GM12878 (cell line): ENCODE results near the gene ITGB2. TPM values are rescaled to one million over a fixed set of nuclear protein-coding genes. Genes with fewer than 3 reads are reported as not detected.

ENCODE experiments used
- ATAC-seq: fragments of 200-7000 bp; cut with Tn5 transposase; 3 replicates; pipeline ENCODE4 v1.9.1; 2020; ENCODE audit warnings: mild to moderate bottlenecking, moderate library complexity
- BruUV-seq: library from RNA; stranded (reverse); fragments of 400-500 nt; replicated peaks from 2 replicates; lab custom pipeline; 2021; lab: Mats Ljungman, UMichigan
- CTCF ChIA-PET: fragments of 300-600 bp; sonication (Branson Sonifier 250); formaldehyde crosslinking; extraction: SDS; loops from one replicate; lab custom pipeline; 2021; ENCODE audit warnings: inconsistent platforms; lab: Yijun Ruan, JAX
- POLR2A ChIA-PET: fragments of 350-600 bp; formaldehyde crosslinking; extraction: SDS; loops from one replicate; lab custom pipeline; 2021; ENCODE audit warnings: inconsistent platforms; lab: Charles Lee
- RAD21 ChIA-PET: fragments of 300-600 bp; sonication (Branson Sonifier 250); formaldehyde crosslinking; loops from one replicate; lab custom pipeline; 2023; ENCODE audit warnings: antibody characterized with exemption; ENCODE audit not compliant: unreplicated experiment; lab: Charles Lee
- SMC1A ChIA-PET: fragments of 300-600 bp; sonication (Branson Sonifier 250); formaldehyde crosslinking; loops from one replicate; lab custom pipeline; 2023; ENCODE audit not compliant: unreplicated experiment, uncharacterized antibody; lab: Charles Lee
- DNase-seq: peaks from one replicate; pipeline ENCODE4 v3.0.0-alpha.2; 2011; ENCODE audit warnings: low read depth, low spot score
- FAIRE-seq: peaks from 3 replicates; lab custom pipeline; 2011; peaks lifted over from hg19 to GRCh38; lab: Jason Lieb, UNC
- H2AFZ ChIP-seq: 2 replicates; pipeline ENCODE4 v1.6.0; 2011; ENCODE audit warnings: low read depth, low read length, control low read depth; ENCODE audit not compliant: control insufficient read depth
- H3K27ac ChIP-seq: 2 replicates; pipeline ENCODE4 v1.5.1; 2011; ENCODE audit warnings: control low read depth; ENCODE audit not compliant: control insufficient read depth, insufficient read depth
- H3K27me3 ChIP-seq, 2 experiments: replicated peaks in 1 of 2; 2 replicates each; pipeline versions ENCODE4 v1.6.0 to v1.6.1; 2011; ENCODE audit warnings: low read length in 1 of 2; ENCODE audit not compliant: control insufficient read depth in 2 of 2, insufficient read depth in 2 of 2
- H3K36me3 ChIP-seq, 2 experiments: 2 replicates each; pipeline ENCODE4 v1.5.1; 2011; ENCODE audit warnings: low read length in 1 of 2; ENCODE audit not compliant: control insufficient read depth in 2 of 2, insufficient read depth in 2 of 2
- H3K4me1 ChIP-seq: 2 replicates; pipeline ENCODE4 v1.6.1; 2011; ENCODE audit warnings: mild to moderate bottlenecking, low read length, moderate library complexity, mixed read lengths; ENCODE audit not compliant: control insufficient read depth, insufficient read depth
- H3K4me2 ChIP-seq: 2 replicates; pipeline ENCODE4 v1.6.0; 2011; ENCODE audit warnings: control low read depth; ENCODE audit not compliant: control insufficient read depth, insufficient read depth
- H3K4me3 ChIP-seq: fragments of 200-600 bp; sonication (generic); 2 replicates; pipeline ENCODE4 v1.5.1; 2016
- H3K79me2 ChIP-seq: 2 replicates; pipeline ENCODE4 v1.6.0; 2011; ENCODE audit warnings: low read length; ENCODE audit not compliant: control insufficient read depth, insufficient read depth
- H3K9ac ChIP-seq: 2 replicates; pipeline ENCODE4 v1.8.0; 2011; ENCODE audit warnings: low read length, control low read depth, mixed read lengths; ENCODE audit not compliant: control insufficient read depth, insufficient read depth
- H3K9me3 ChIP-seq: replicated peaks from 3 replicates; pipeline ENCODE4 v1.5.1; 2011; ENCODE audit warnings: mild to moderate bottlenecking, low read length; ENCODE audit not compliant: control insufficient read depth, insufficient read depth
- H4K20me1 ChIP-seq: 2 replicates; pipeline ENCODE4 v1.6.0; 2011; ENCODE audit not compliant: control insufficient read depth, insufficient read depth
- CTCF ChIP-seq, 3 experiments: IDR thresholded peaks in 2 of 3; conservative IDR thresholded peaks in 1 of 3; 2 replicates each; pipeline ENCODE4 v1.5.1; 2011; ENCODE audit warnings: low read depth in 3 of 3, low read length in 3 of 3, mild to moderate bottlenecking in 3 of 3, control low read depth in 2 of 3, moderate library complexity in 2 of 3, inconsistent platforms in 1 of 3, mixed read lengths in 1 of 3; ENCODE audit not compliant: control insufficient read depth in 2 of 3, insufficient read depth in 1 of 3; ENCODE audit errors: extremely low read depth in 1 of 3
- SIN3A ChIP-seq: IDR thresholded peaks from 2 replicates; pipeline ENCODE4 v1.6.1; 2012; ENCODE audit warnings: low read depth, low read length, improper control_type of control experiment
- WRNIP1 ChIP-seq: IDR thresholded peaks from 2 replicates; pipeline ENCODE4 v1.6.1; 2011; ENCODE audit warnings: low read depth, low read length, improper control_type of control experiment, borderline replicate concordance
- ZBED1 ChIP-seq: IDR thresholded peaks from 2 replicates; pipeline ENCODE4 v1.6.1; 2016; ENCODE audit warnings: borderline replicate concordance
- ZBTB11 ChIP-seq: fragments of 450-650 bp; formaldehyde crosslinking; IDR thresholded peaks from 2 replicates; pipeline ENCODE4 v1.5.0; 2022; ENCODE audit warnings: mild to moderate bottlenecking, missing genetic modification characterization
- ZNF274 ChIP-seq: IDR thresholded peaks from one replicate; pipeline ENCODE4 v1.8.0; 2011; ENCODE audit not compliant: insufficient read length, insufficient read depth
- ZNF592 ChIP-seq: fragments of 450-650 bp; IDR thresholded peaks from 2 replicates; pipeline ENCODE4 v1.6.1; 2017; ENCODE audit warnings: mild to moderate bottlenecking, moderate library complexity
- WGBS: methylation state at CpG from one replicate; pipeline ENCODE4 v1.1.6; 2016; ENCODE audit warnings: low lambda C conversion rate; ENCODE audit not compliant: insufficient replicate concordance, insufficient coverage; ENCODE audit errors: missing lambda C conversion rate; 5-methylcytosine and 5-hydroxymethylcytosine counted together
- in situ Hi-C: fragments of 300-500 bp; cut with MboI; formaldehyde crosslinking; loops from 9 replicates; pipeline ENCODE4 v1.14.3; 2018; ENCODE audit warnings: mixed read lengths
- intact Hi-C: fragments of 100-400 bp; cut with micrococcal nuclease; formaldehyde crosslinking; loops from one replicate; pipeline ENCODE4 v1.14.2; 2022; ENCODE audit not compliant: unreplicated experiment
- polyA plus RNA-seq, 11 experiments: library from polyadenylated mRNA; depleted of rRNA in 4 of 11; unstranded in 6 of 11; stranded (reverse) in 5 of 11; fragments of >200 nt; fragmentation: Nextera tagmentation in 4 of 11; fragmentation: Illumina TruSeq in 1 of 11; extraction: Ambion mirVana in 4 of 11; extraction: Trizol in 1 of 11; gene quantifications; 1 replicate in 1 of 11; 2 replicates in 10 of 11; pipeline versions ENCODE4 v1.2.1 to v1.2.3, GENCODE V29; 2011 to 2016; ENCODE audit warnings: inconsistent platforms in 2 of 11, missing spikeins in 2 of 11, low read depth in 1 of 11
- total RNA-seq, 4 experiments: library from RNA; depleted of rRNA in 3 of 4; stranded (reverse); fragments of >200 nt in 3 of 4; fragmentation: Illumina TruSeq in 1 of 4; extraction: Trizol in 1 of 4; gene quantifications; 2 replicates each; pipeline versions ENCODE4 v1.2.1 to v1.2.3, GENCODE V29; 2013 to 2021

The ITGB2 gene
- total and polyA plus RNA-seq, 10 of the 15 experiments (the other 5 are each of a cell fraction or from before 2014, with no cell fraction given), result 8.0 to 172 (median 58.9) TPM

- TF ChIP-seq CTCF (IDR thresholded peaks at IDR 0.05 in 2 of 3, conservative IDR thresholded peaks at IDR 0.05 in 1 of 3; ENCODE audit: control insufficient read depth in 2 of 3, extremely low read depth in 1 of 3, insufficient read depth in 1 of 3, low read depth in 3 of 3, low read length in 3 of 3), result no peak
- TF ChIP-seq, all 136 proteins: peak for 0
These were observed 46.7 kb upstream of the ITGB2 start (continued) for GRCh38 chr21:44967082-44968047.

- FAIRE-seq (no peak), ATAC-seq (no peak)
- no peak overlapping the region for H3K4me2 ChIP-seq
- TF ChIP-seq SIN3A (no peak), ZBED1 (no peak), ZNF592 (no peak), ZBTB11 (CRISPR knock-in tag) (no peak), ZNF274 (no peak), WRNIP1 (no peak)
These were observed 45.7 kb upstream of the ITGB2 start for GRCh38 chr21:44966135-44967081.

More at GRCh38 chr21:44966135-44967081, 45.7 kb upstream of the ITGB2 start:
- Histone ChIP-seq H3K79me2 (no peaks in the 10 kb centered on the region), H3K36me3 (peaks cover 19 to 29% of the 10 kb centered on the region in 2 experiments; a peak in 3 of 4 replicates), H3K27ac (no peak overlapping the region), H3K9me3 (no peaks in the 10 kb centered on the region; the same call in 2 of the 3 replicates), H3K9ac (no peak overlapping the region), H2AFZ (no peak overlapping the region), H3K4me1 (peaks cover 6% of the 10 kb centered on the region), H4K20me1 (no peaks in the 10 kb centered on the region), H3K4me3 (no peak overlapping the region), H3K27me3 (no peaks in the 10 kb centered on the region)
- in situ Hi-C loops (no loop called here), intact Hi-C loops (no loop called here)
- SMC1A ChIA-PET, result interaction anchor here (1.5 kb wide), 1 partner anchor 164 kb away, joined by 6 read pairs; no protein-coding TSS in a partner anchor
- RAD21 ChIA-PET, result interaction anchor here (1.5 kb wide), 1 partner anchor 13 kb away, joined by 4 read pairs; no protein-coding TSS in a partner anchor
- CTCF ChIA-PET, result interaction anchor here (2.3 kb wide), 1 partner anchor 162 kb away, joined by 10 read pairs; no protein-coding TSS in a partner anchor
- no peak for DNase-seq
- no TSS peak for BruUV-seq
- WGBS, result over 99% methylated on average over 30 of the region's 30 CpGs
- POLR2A ChIA-PET, result interaction anchor here (0.6 kb wide), 1 partner anchor 61 kb away, joined by 3 read pairs; no protein-coding TSS in a partner anchor
